OCI-LY1 (cell line): Measurements from ENCODE around the gene P4HA2.

Experiments
- CTCF ChIP-seq: fragments of 200-600 bp; sonication (generic), shearing (Covaris generic); IDR thresholded peaks from 2 replicates; pipeline ENCODE4 v1.5.1; 2017; ENCODE audit warnings: mild to moderate bottlenecking, antibody characterized with exemption, low read length, moderate library complexity, mixed read lengths
- EZH2 ChIP-seq: fragments of 200-600 bp; sonication (generic), shearing (Covaris generic); IDR thresholded peaks from 2 replicates; pipeline ENCODE4 v1.8.0; 2017; ENCODE audit warnings: borderline replicate concordance, mixed run types, mild to moderate bottlenecking, antibody characterized with exemption, low read length, moderate library complexity, mixed read lengths

GRCh38 chr5:132213666-132214065 lies 14.0 kb downstream of the P4HA2 start:
- TF ChIP-seq EZH2 (no peak), CTCF (no peak)
